ENCODE results near the gene CLTCL1.
"Not testable (repeated sequence)": the region's sequence is repeated elsewhere in the genome, so short reads cannot be mapped to it uniquely, and the experiment has no call there.

CLTCL1 gene

DNA sequence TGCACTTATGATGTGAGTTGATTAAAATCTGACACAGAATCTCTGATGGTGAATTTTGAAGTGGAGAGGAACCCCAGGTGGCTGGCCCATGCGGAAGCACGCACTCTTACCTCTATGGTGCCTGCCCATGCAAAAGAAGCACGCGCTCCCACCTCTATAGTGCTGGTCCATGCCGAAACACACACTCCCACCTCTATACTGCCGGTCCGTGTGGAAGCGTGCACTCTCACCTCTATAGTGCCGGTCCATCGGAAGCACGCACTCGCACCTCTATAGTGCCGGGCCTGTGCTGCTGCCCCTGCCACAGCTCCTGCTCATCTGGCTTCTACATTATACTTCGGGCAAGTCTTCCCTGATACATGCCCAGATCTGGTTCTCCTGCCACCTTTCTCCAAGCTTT lies 76.2 kb downstream of the CLTCL1 start:
- no peak for DNase-seq

DNA sequence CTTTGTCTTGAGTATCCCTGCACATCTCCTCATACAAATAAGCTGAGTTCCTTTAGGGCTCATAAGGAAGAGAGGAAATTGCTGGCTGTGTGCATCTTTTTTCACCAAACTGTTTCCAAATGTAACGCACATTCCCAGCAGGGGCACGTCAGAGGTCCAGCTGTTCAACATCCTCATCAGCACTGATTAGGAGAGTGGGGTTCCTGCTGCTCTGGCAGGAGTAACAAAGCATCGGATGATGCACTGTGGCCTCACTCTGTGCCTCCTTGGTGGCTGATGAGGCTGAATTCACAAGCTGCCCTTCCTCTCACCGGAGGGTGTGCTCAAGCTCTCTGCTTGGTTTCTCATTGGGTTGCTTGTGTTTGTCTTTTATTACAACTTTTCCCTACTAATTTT lies 77.4 kb downstream of the CLTCL1 start:
- no peak for DNase-seq

GRCh38 chr22:19213442-19214077 lies 78.0 kb downstream of the CLTCL1 start:
- no peak for DNase-seq

DNA sequence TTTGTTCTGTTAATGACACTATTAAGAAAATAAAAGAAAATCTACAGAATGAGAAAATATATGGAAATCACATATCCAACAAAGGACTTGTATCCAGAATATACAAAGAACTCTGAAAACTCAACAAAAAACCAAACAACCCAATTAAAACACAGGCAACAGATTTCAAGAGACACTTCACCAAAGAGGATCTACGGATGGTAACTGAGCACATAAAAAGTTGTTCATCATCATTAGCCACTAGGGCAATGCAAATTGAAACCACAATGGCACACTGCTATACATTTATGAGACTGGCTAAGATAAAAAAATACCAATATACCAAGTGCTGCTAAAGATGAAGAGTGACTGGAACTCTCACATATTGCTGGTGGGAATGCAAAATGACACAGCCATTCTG lies 78.5 kb downstream of the CLTCL1 start:
- DNase-seq = no peak

DNA sequence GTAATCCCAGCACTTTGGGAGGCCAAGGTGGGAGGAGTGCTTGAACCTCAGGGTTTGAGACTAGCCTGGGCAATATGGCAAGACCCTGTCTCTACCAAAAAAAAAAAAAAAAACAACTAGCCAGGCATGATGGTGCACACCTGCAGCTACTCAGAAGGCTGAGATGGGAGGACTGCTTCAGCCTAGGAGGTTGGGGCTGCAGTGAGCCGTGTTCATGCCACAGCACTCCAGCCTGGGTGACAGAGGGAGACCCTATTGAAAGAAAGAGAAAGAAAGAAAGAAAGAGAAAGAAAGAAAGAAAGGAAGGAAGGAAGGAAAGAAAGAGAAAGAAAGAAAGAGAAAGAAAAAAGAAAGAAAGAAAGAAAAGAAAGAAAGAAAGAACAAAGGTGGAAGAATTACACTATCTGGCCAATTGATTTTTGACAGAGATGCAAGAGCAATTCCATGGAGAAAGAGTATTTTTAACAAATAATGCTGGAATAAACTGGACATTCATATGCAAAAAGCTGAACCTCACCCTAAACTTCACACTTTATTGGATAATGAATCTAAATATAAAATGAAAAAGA lies 79.1 kb downstream of the CLTCL1 start:
- no peak for DNase-seq

- no peak for DNase-seq
Observed at GRCh38 chr22:19210188-19210587, 81.3 kb downstream of the CLTCL1 start.

- no peak for DNase-seq
Observed at GRCh38 chr22:19208287-19208847, 83.2 kb downstream of the CLTCL1 start.

- DNase-seq = no peak
Observed at GRCh38 chr22:19207884-19208283, 83.6 kb downstream of the CLTCL1 start.

DNA sequence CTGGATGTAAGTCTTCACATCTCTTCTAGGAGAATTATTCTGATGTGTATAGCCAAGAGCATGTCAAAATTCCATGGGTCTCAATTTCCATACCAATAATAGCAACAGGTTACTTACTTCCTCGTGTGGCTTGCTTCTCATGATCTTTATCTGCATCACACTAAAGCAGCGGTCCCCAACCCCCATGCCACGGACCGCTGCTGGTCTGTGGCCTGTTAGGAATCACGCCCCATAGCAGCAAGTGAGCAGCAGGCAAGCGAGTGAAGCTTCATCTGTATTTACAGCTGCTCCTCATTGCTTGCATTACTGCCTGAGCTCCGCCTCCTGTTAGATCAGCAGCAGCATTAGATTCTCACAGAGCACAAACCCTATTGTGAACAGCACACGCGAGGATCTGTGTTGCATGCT lies 84.1 kb downstream of the CLTCL1 start:
- no peak for DNase-seq

GRCh38 chr22:19206287-19206686 lies 85.2 kb downstream of the CLTCL1 start:
- no peak for DNase-seq

DNA sequence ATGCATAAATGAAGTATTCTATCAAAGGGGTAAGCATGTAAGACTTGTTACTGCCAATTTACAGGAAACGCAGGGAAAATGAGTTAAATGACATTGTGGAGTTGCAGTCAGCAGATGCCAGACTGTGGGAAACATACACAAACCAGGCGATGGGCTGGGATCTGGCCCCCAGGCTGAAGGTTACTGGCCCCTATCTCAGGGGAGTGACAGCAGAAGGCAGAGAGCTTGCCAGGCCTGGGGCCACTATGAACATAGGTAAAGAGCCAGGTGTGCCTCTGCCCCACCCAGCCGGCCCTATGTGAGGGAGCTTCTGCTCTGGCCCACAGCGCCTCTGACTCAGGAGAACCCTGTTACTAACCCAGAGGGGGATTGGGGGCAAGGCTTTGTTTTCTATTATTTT lies 86.9 kb downstream of the CLTCL1 start:
- no peak for DNase-seq

DNA sequence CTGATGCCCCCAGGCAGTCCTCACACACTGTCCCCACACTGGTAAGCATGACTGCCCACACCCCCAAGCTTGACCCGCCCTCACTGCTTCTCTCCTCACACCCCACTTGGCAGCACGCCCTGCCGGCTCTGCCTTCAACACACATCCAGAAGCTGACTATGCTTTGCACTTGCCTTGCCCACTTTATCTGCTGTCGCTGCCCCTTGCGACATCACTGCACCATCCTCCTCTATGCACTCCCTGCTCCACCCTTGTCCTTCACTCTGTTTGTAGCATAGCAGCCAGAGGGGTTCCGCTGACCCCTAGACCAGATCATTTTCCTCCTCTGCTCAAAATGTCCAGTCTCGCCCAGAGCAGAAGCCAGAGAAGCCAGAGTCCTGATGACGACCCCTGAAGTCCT lies 87.7 kb downstream of the CLTCL1 start:
- DNase-seq = no peak

- DNase-seq = not testable (repeated sequence)
Observed at GRCh38 chr22:19202799-19203186, 88.7 kb downstream of the CLTCL1 start.

- DNase-seq = no peak
Observed at GRCh38 chr22:19201869-19202798, 89.4 kb downstream of the CLTCL1 start.

- DNase-seq = no peak
Observed at GRCh38 chr22:19201130-19201868, 90.2 kb downstream of the CLTCL1 start.

GRCh38 chr22:19199479-19199878 lies 92.0 kb downstream of the CLTCL1 start:
- no peak for DNase-seq

- DNase-seq = no peak
Observed at GRCh38 chr22:19197997-19198865, 93.3 kb downstream of the CLTCL1 start.

GRCh38 chr22:19196841-19197612 lies 94.5 kb downstream of the CLTCL1 start:
- DNase-seq = no peak

DNA sequence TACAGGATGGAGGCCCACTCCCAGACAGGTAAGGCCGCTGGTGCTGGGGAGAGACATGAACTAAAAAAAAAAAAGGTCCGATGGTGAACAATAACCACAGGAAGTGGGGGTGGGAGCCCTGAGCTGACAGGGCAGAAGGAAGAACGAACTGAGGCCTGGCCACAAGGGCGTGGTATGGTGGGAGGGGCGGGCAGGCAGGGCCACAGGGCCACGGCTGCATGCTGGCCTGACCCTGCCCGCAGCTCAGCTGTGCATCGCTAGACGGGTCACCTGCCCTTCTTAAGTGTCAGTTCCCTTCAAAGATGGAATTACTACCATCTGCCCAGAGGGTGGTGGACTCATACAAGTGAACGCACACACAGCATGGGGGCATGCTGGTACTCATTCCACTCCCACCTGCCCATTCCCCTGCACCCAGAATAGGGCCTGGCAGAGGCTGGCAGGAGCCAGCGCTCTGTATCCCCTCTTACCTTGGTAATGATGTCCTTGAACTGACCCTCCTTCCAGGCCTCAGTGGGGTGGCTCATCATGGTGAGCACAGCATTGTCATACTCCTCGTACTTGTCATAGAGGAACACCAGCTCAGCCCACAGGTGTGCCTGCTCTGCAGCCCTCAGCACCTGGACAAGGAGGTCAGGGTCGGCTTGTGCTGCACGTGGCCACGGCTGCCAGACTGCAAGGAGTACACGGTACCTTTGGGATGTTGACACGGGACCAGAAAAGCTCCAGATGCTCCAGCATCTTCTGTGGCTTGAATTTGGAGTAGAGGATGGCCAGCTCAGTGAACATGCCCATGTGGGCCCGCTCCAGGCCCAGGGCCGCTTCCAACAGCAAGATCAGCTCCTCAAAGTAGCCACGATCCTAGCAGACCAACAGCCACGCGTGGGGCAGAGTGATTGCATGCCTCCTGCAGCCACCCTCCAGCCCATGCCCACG lies 95.5 kb downstream of the CLTCL1 start:
- DNase-seq = no peak

Measured in NCI-H446 treated with DMSO at 0.1 percent for 48 hours (cell line).